GM23248 (cell line): ENCODE results near the gene CYP26B1. TPM values are rescaled to one million over a fixed set of nuclear protein-coding genes. Genes with fewer than 3 reads are reported as not detected.

Experiments used
- DNase-seq: peaks from one replicate; pipeline ENCODE4 v3.0.0-alpha.2; 2015
- H2AFZ ChIP-seq: fragments of 200-600 bp; sonication (generic); 2 replicates; pipeline ENCODE4 v1.6.1; 2016; ENCODE audit warnings: antibody characterized with exemption
- H3F3A ChIP-seq: fragments of 200-600 bp; sonication (generic); 2 replicates; pipeline ENCODE4 v1.6.1; 2016; ENCODE audit warnings: mild to moderate bottlenecking, antibody characterized with exemption, mixed run types; ENCODE audit not compliant: insufficient read depth
- H3K27ac ChIP-seq: fragments of 200-600 bp; sonication (generic); 2 replicates; pipeline ENCODE4 v1.5.1; 2016; ENCODE audit warnings: mild to moderate bottlenecking
- H3K27me3 ChIP-seq: fragments of 200-600 bp; sonication (generic); replicated peaks from 2 replicates; pipeline ENCODE4 v1.6.1; 2016; ENCODE audit warnings: mild to moderate bottlenecking; ENCODE audit not compliant: insufficient read depth
- H3K36me3 ChIP-seq: fragments of 200-600 bp; sonication (generic); 2 replicates; pipeline ENCODE4 v1.6.1; 2016; ENCODE audit warnings: low read depth, mild to moderate bottlenecking
- H3K4me1 ChIP-seq: fragments of 200-600 bp; sonication (generic); 2 replicates; pipeline ENCODE4 v1.6.1; 2016; ENCODE audit warnings: mild to moderate bottlenecking; ENCODE audit not compliant: insufficient read depth
- H3K4me2 ChIP-seq: fragments of 200-600 bp; sonication (generic); one replicate; pipeline ENCODE4 v1.6.1; 2016; ENCODE audit warnings: mild to moderate bottlenecking; ENCODE audit not compliant: unreplicated experiment
- H3K4me3 ChIP-seq: fragments of 200-600 bp; sonication (generic); 2 replicates; pipeline ENCODE4 v1.5.1; 2016; ENCODE audit warnings: mild to moderate bottlenecking
- H3K79me2 ChIP-seq: fragments of 200-600 bp; sonication (generic); 2 replicates; pipeline ENCODE4 v1.6.1; 2016; ENCODE audit warnings: mild to moderate bottlenecking; ENCODE audit not compliant: insufficient read depth
- H3K9ac ChIP-seq: fragments of 200-600 bp; sonication (generic); 2 replicates; pipeline ENCODE4 v1.6.1; 2016; ENCODE audit warnings: mild to moderate bottlenecking
- H3K9me2 ChIP-seq: fragments of 200-600 bp; sonication (generic); 2 replicates; pipeline ENCODE4 v1.6.1; 2016; ENCODE audit warnings: mixed run types, mild to moderate bottlenecking, moderate library complexity; ENCODE audit not compliant: insufficient read depth
- H3K9me3 ChIP-seq: fragments of 200-600 bp; sonication (generic); one replicate; pipeline ENCODE4 v1.6.1; 2017; ENCODE audit warnings: low read depth
- H4K20me1 ChIP-seq: fragments of 200-600 bp; sonication (generic); 2 replicates; pipeline ENCODE4 v1.6.0; 2016; ENCODE audit not compliant: insufficient read depth
- EZH2 ChIP-seq: fragments of 200-600 bp; sonication (generic); IDR thresholded peaks from 2 replicates; pipeline ENCODE4 v1.6.1; 2018; ENCODE audit warnings: antibody characterized with exemption, mild to moderate bottlenecking; ENCODE audit not compliant: insufficient read depth, poor library complexity, severe bottlenecking
- EZH2phosphoT487 ChIP-seq: fragments of 200-600 bp; sonication (generic); IDR thresholded peaks from 2 replicates; pipeline ENCODE4 v1.6.1; 2018; ENCODE audit warnings: antibody characterized with exemption, moderate library complexity, mild to moderate bottlenecking, low read depth; ENCODE audit not compliant: insufficient read depth
- WGBS, 2 experiments: methylation state at CpG; one replicate each; pipeline ENCODE4 v1.1.6; 2015 to 2017; ENCODE audit warnings: low lambda C conversion rate in 2 of 2, low coverage in 1 of 2; ENCODE audit errors: missing lambda C conversion rate in 2 of 2; 5-methylcytosine and 5-hydroxymethylcytosine counted together
- in situ Hi-C: fragments of 300-500 bp; cut with MboI; formaldehyde crosslinking; loops from 2 replicates; pipeline ENCODE4 v1.15.0; 2020
- polyA plus RNA-seq: library from polyadenylated mRNA; unstranded; fragments of >200 nt; fragmentation: Nextera tagmentation; extraction: Ambion mirVana; gene quantifications from 2 replicates; pipeline ENCODE4 v1.2.1, GENCODE V29; 2016
- total RNA-seq: library from RNA; depleted of rRNA; stranded (reverse); fragments of >200 nt; shearing (Covaris generic); gene quantifications from 2 replicates; pipeline ENCODE4 v1.2.3, GENCODE V29; 2014

CYP26B1 gene
- total and polyA plus RNA-seq, 2 experiments from 2014 or later, result 0.23 to 0.32 TPM

DNA sequence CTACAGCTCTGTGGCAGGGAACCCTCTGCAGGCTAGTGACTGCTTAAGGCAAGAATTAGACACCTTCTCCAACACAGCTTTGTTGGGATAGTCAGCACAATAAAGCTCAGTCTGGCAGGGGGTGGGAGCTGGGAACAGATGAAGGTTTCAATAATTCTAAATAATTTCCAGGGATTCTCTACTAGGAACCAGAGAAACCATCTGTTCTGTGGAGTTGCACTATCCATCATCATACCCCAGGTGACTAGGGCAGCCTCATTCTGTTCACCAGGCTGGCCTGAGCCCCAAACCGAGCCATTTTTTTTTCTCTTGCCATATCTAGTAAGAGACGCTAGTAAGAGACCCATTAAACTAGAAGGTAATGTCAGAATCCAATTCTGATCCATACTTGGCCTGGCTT is 35.8 kb upstream of the CYP26B1 start:
- no peak for DNase-seq
- no peak overlapping the region for H3K4me2 ChIP-seq
- no peaks in the 10 kb centered on the region for H3K36me3 ChIP-seq
- H3K27ac ChIP-seq, result no peak overlapping the region
- TF ChIP-seq EZH2, result no peak
- TF ChIP-seq EZH2phosphoT487, result no peak
- 96 to 98% methylated on average over 2 of the region's 2 CpGs for WGBS, 2 experiments
- no peaks in the 10 kb centered on the region for H3K9me3 ChIP-seq
- H2AFZ ChIP-seq, result no peak overlapping the region
- no peaks in the 10 kb centered on the region for H3K9me2 ChIP-seq
- H3F3A ChIP-seq, result no peaks in the 10 kb centered on the region
- no peaks in the 10 kb centered on the region for H3K27me3 ChIP-seq
- no peaks in the 10 kb centered on the region for H3K79me2 ChIP-seq
- in situ Hi-C loops, result loop anchor here (25.0 kb wide), 1 partner anchor 404 kb away; no protein-coding TSS in a partner anchor
- H3K4me1 ChIP-seq, result no peaks in the 10 kb centered on the region
- H3K4me3 ChIP-seq, result no peak overlapping the region
- no peaks in the 10 kb centered on the region for H4K20me1 ChIP-seq
- H3K9ac ChIP-seq, result no peak overlapping the region

- Histone ChIP-seq H3K9me2 (no peaks in the 10 kb centered on the region), H3K79me2 (no peaks in the 10 kb centered on the region), H3F3A (no peaks in the 10 kb centered on the region), H4K20me1 (no peaks in the 10 kb centered on the region), H3K27me3 (no peaks in the 10 kb centered on the region), H3K9me3 (no peaks in the 10 kb centered on the region), H3K4me3 (no peak overlapping the region), H3K27ac (no peak overlapping the region), H3K4me2 (no peak overlapping the region), H2AFZ (no peak overlapping the region), H3K36me3 (no peaks in the 10 kb centered on the region), H3K9ac (no peak overlapping the region), H3K4me1 (no peaks in the 10 kb centered on the region)
- in situ Hi-C loops, result loop anchor here (25.0 kb wide), 1 partner anchor 404 kb away; no protein-coding TSS in a partner anchor
- TF ChIP-seq EZH2 (no peak), EZH2phosphoT487 (no peak)
- no peak for DNase-seq
Observed at GRCh38 chr2:72183016-72183415, 35.4 kb upstream of the CYP26B1 start.

DNA sequence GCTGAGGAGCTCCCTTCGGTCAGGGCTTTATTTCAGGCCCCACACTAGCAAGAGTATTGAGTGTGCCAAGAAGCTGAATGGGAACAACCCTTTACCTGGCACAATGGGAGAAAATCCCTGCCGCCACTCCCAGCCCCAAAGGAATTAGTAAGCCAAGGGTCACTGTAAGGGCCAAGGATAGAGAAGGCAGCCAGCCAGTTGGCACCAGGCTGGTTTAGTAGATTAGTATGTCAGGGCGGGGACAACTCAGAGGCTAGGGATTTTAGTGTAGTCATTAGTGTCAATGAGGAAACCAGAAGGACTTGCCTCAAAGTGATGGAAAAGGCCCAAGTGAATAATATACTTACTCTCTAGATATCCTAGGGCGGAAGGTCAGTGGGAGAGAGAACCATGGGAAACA is 34.9 kb upstream of the CYP26B1 start:
- Histone ChIP-seq H2AFZ (no peak overlapping the region), H3K27ac (no peak overlapping the region), H3K4me1 (no peaks in the 10 kb centered on the region), H3K79me2 (no peaks in the 10 kb centered on the region), H3K9me2 (no peaks in the 10 kb centered on the region), H3K4me2 (no peak overlapping the region), H3K9me3 (no peaks in the 10 kb centered on the region), H4K20me1 (no peaks in the 10 kb centered on the region), H3K9ac (no peak overlapping the region), H3K27me3 (no peaks in the 10 kb centered on the region), H3K36me3 (no peaks in the 10 kb centered on the region), H3F3A (no peaks in the 10 kb centered on the region), H3K4me3 (no peak overlapping the region)
- no peak for DNase-seq
- in situ Hi-C loops, result loop anchor here (25.0 kb wide), 1 partner anchor 405 kb away; no protein-coding TSS in a partner anchor
- WGBS, 2 experiments, result 82 to 84% methylated on average over 4 of the region's 4 CpGs
- TF ChIP-seq EZH2phosphoT487, result no peak
- TF ChIP-seq EZH2, result no peak

DNA sequence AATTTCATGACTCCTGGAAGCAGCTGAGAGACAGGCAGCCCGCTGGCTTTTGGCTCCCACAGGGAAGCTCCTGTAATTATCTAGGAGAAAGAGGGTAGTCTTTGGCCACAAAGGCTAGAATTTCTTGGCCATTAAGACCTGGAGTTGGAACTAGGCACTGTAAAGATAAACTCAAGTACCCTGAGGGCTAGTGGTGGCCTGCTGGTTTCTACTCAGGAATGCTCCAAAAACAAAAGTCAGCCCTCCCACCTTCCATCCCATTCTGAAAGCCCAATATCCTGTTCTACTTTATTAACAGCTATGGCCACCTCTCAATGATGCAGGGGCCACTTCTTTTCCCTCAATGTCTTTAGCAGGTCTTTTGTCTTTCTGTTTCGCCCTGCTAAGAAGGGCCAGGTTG is 34.0 kb upstream of the CYP26B1 start:
- Histone ChIP-seq H2AFZ (no peak overlapping the region), H3K79me2 (no peaks in the 10 kb centered on the region), H3K36me3 (no peaks in the 10 kb centered on the region), H3K4me3 (no peak overlapping the region), H3K9me2 (no peaks in the 10 kb centered on the region), H3K9ac (no peak overlapping the region), H3K27me3 (no peaks in the 10 kb centered on the region), H3K4me2 (no peak overlapping the region), H3F3A (no peaks in the 10 kb centered on the region), H3K4me1 (no peaks in the 10 kb centered on the region), H3K27ac (no peak overlapping the region), H3K9me3 (no peaks in the 10 kb centered on the region), H4K20me1 (no peaks in the 10 kb centered on the region)
- no peak for TF ChIP-seq EZH2phosphoT487
- TF ChIP-seq EZH2, result no peak
- no peak for DNase-seq
- 91 to 97% methylated on average over 2 of the region's 2 CpGs for WGBS, 2 experiments
- in situ Hi-C loops, result loop anchor here (25.0 kb wide), 1 partner anchor 406 kb away; no protein-coding TSS in a partner anchor

GRCh38 chr2:72180351-72180750 is 32.7 kb upstream of the CYP26B1 start:
- Histone ChIP-seq H3K4me2 (no peak overlapping the region), H3K9ac (no peak overlapping the region), H3K27ac (no peak overlapping the region), H3K4me1 (no peaks in the 10 kb centered on the region), H3K79me2 (no peaks in the 10 kb centered on the region), H3K27me3 (no peaks in the 10 kb centered on the region), H3K36me3 (no peaks in the 10 kb centered on the region), H2AFZ (no peak overlapping the region), H3K9me2 (no peaks in the 10 kb centered on the region), H3F3A (no peaks in the 10 kb centered on the region), H3K4me3 (no peak overlapping the region), H4K20me1 (no peaks in the 10 kb centered on the region), H3K9me3 (no peaks in the 10 kb centered on the region)
- 89 to 100% methylated on average over 1 of the region's 1 CpG for WGBS, 2 experiments
- in situ Hi-C loops, result loop anchor here (25.0 kb wide), 1 partner anchor 407 kb away; no protein-coding TSS in a partner anchor
- no peak for DNase-seq
- TF ChIP-seq EZH2 (no peak), EZH2phosphoT487 (no peak)
